GM23338 (cell line): ENCODE measurements around the gene SETDB1. TPM values are rescaled to one million over a fixed set of nuclear protein-coding genes. Genes with fewer than 3 reads are reported as not detected.

ENCODE experiments used
- ATAC-seq: fragments of 200-7000 bp; cut with Tn5 transposase; 3 replicates; pipeline ENCODE4 v1.9.1; 2020
- DNase-seq: peaks from one replicate; pipeline ENCODE4 v3.0.0-alpha.2; 2015; ENCODE audit warnings: low spot score
- H2AFZ ChIP-seq: fragments of 200-600 bp; sonication (generic); 2 replicates; pipeline ENCODE4 v1.8.0; 2016; ENCODE audit warnings: antibody characterized with exemption, mild to moderate bottlenecking, moderate library complexity
- H3F3A ChIP-seq: fragments of 200-600 bp; sonication (generic); replicated peaks from 2 replicates; pipeline ENCODE4 v1.8.0; 2017; ENCODE audit warnings: antibody characterized with exemption, mixed run types, low read depth
- H3K27ac ChIP-seq: fragments of 200-600 bp; sonication (generic); 2 replicates; pipeline ENCODE4 v1.6.1; 2016; ENCODE audit warnings: low read depth
- H3K27me3 ChIP-seq: fragments of 200-600 bp; sonication (generic); 2 replicates; pipeline ENCODE4 v1.8.0; 2016; ENCODE audit warnings: mild to moderate bottlenecking, mixed run types, moderate library complexity; ENCODE audit not compliant: insufficient read depth
- H3K36me3 ChIP-seq: fragments of 200-600 bp; sonication (generic); 2 replicates; pipeline ENCODE4 v1.8.0; 2016; ENCODE audit warnings: mild to moderate bottlenecking; ENCODE audit not compliant: insufficient read depth
- H3K4me1 ChIP-seq: fragments of 200-600 bp; sonication (generic); 2 replicates; pipeline ENCODE4 v1.8.0; 2016; ENCODE audit warnings: mild to moderate bottlenecking, moderate library complexity; ENCODE audit not compliant: insufficient read depth
- H3K4me2 ChIP-seq: fragments of 200-600 bp; sonication (generic); 2 replicates; pipeline ENCODE4 v1.7.1; 2017; ENCODE audit warnings: mixed run types
- H3K4me3 ChIP-seq: fragments of 200-600 bp; sonication (generic); 2 replicates; pipeline ENCODE4 v1.6.1; 2016; ENCODE audit warnings: mixed run types
- H3K79me2 ChIP-seq: fragments of 200-600 bp; sonication (generic); replicated peaks from 2 replicates; pipeline ENCODE4 v1.8.0; 2017; ENCODE audit warnings: mild to moderate bottlenecking; ENCODE audit not compliant: insufficient read depth
- H3K9me2 ChIP-seq: fragments of 200-600 bp; sonication (generic); 2 replicates; pipeline ENCODE4 v1.8.0; 2017; ENCODE audit not compliant: insufficient read depth
- H4K20me1 ChIP-seq: fragments of 200-600 bp; sonication (generic); replicated peaks from 2 replicates; pipeline ENCODE4 v1.8.0; 2017; ENCODE audit warnings: mild to moderate bottlenecking; ENCODE audit not compliant: insufficient read depth
- H3K27ac Mint-ChIP-seq: 2 replicates; pipeline ENCODE4 v1.8.0; 2020; ENCODE audit warnings: inconsistent platforms, mild to moderate bottlenecking, moderate library complexity, mixed read lengths
- H3K27me3 Mint-ChIP-seq: 3 replicates; pipeline ENCODE4 v1.8.0; 2022; ENCODE audit warnings: low read depth, mild to moderate bottlenecking, moderate library complexity, mixed read lengths, inconsistent platforms; ENCODE audit not compliant: insufficient read depth, poor library complexity
- H3K36me3 Mint-ChIP-seq: 3 replicates; pipeline ENCODE4 v1.8.0; 2021; ENCODE audit warnings: low read depth, mild to moderate bottlenecking, inconsistent platforms, moderate library complexity, mixed read lengths
- H3K4me1 Mint-ChIP-seq: 3 replicates; pipeline ENCODE4 v1.8.0; 2020; ENCODE audit warnings: mild to moderate bottlenecking, inconsistent platforms, mixed read lengths
- H3K4me3 Mint-ChIP-seq: 3 replicates; pipeline ENCODE4 v1.8.0; 2021; ENCODE audit warnings: moderate library complexity, mild to moderate bottlenecking, inconsistent platforms, mixed read lengths
- H3K9me3 Mint-ChIP-seq: 3 replicates; pipeline ENCODE4 v1.8.0; 2020; ENCODE audit warnings: moderate library complexity, mild to moderate bottlenecking, inconsistent platforms, mixed read lengths
- CREB1 ChIP-seq: fragments of 250-450 bp; sonication (Bioruptor Pico); IDR thresholded peaks from 2 replicates; pipeline ENCODE4 v1.5.0; 2020; ENCODE audit warnings: low read depth, mild to moderate bottlenecking, moderate library complexity
- EZH2 ChIP-seq: fragments of 200-600 bp; sonication (generic); IDR thresholded peaks from one replicate; pipeline ENCODE4 v1.8.0; 2017; ENCODE audit warnings: antibody characterized with exemption, mild to moderate bottlenecking, low read depth; ENCODE audit not compliant: unreplicated experiment
- EZH2phosphoT487 ChIP-seq: fragments of 200-600 bp; sonication (generic); IDR thresholded peaks from one replicate; pipeline ENCODE4 v1.8.1; 2018; ENCODE audit warnings: antibody characterized with exemption; ENCODE audit not compliant: unreplicated experiment
- JUNB ChIP-seq: IDR thresholded peaks from one replicate; pipeline ENCODE4 v1.6.1; 2016; ENCODE audit warnings: antibody characterized with exemption; ENCODE audit not compliant: unreplicated experiment
- NANOG ChIP-seq: IDR thresholded peaks from 2 replicates; pipeline ENCODE4 v1.6.1; 2016; ENCODE audit warnings: antibody characterized with exemption, borderline replicate concordance
- POLR2AphosphoS5 ChIP-seq: IDR thresholded peaks from 2 replicates; pipeline ENCODE4 v1.6.1; 2016; ENCODE audit warnings: antibody characterized with exemption, low read depth
- REST ChIP-seq: IDR thresholded peaks from one replicate; pipeline ENCODE4 v1.6.1; 2018; ENCODE audit warnings: antibody characterized with exemption; ENCODE audit not compliant: unreplicated experiment
- STAT1 ChIP-seq: IDR thresholded peaks from one replicate; pipeline ENCODE4 v1.6.1; 2016; ENCODE audit warnings: antibody characterized with exemption; ENCODE audit not compliant: unreplicated experiment
- ZNF114 ChIP-seq: fragments of 250-450 bp; sonication (Bioruptor Pico); IDR thresholded peaks from 2 replicates; pipeline ENCODE4 v1.5.0; 2020; ENCODE audit warnings: mild to moderate bottlenecking, moderate library complexity
- ZNF331 ChIP-seq: fragments of 250-450 bp; sonication (Bioruptor Pico); IDR thresholded peaks from 2 replicates; pipeline ENCODE4 v1.5.0; 2020; ENCODE audit warnings: low read depth, mild to moderate bottlenecking, moderate library complexity
- polyA plus RNA-seq: library from polyadenylated mRNA; unstranded; fragments of >200 nt; fragmentation: Nextera tagmentation; extraction: Ambion mirVana; gene quantifications from 2 replicates; pipeline ENCODE4 v1.2.1, GENCODE V29; 2016
- total RNA-seq: library from RNA; depleted of rRNA; stranded (reverse); fragments of >200 nt; shearing (Covaris generic); gene quantifications from 2 replicates; pipeline ENCODE4 v1.2.3, GENCODE V29; 2014
- TF ChIP-seq, protein P1 (sequence below), 2 experiments: fragments of 200-600 bp in 1 of 2; sonication (generic) in 1 of 2; conservative IDR thresholded peaks; 2 replicates each; pipeline versions ENCODE4 v1.5.1 to v1.6.1; 2016 to 2017; ENCODE audit warnings: antibody characterized with exemption in 2 of 2, low read depth in 2 of 2, mild to moderate bottlenecking in 2 of 2, moderate library complexity in 1 of 2
- TF ChIP-seq, protein P2 (sequence below): fragments of 250-450 bp; sonication (Bioruptor Pico); IDR thresholded peaks from 2 replicates; pipeline ENCODE4 v1.5.0; 2020; ENCODE audit warnings: mild to moderate bottlenecking, moderate library complexity
- TF ChIP-seq, protein P3 (sequence below): IDR thresholded peaks from 2 replicates; pipeline ENCODE4 v1.6.1; 2016; ENCODE audit warnings: antibody characterized with exemption

Gene SETDB1
- total and polyA plus RNA-seq, 2 experiments from 2014 or later: 16.9 to 47.4 TPM

DNA sequence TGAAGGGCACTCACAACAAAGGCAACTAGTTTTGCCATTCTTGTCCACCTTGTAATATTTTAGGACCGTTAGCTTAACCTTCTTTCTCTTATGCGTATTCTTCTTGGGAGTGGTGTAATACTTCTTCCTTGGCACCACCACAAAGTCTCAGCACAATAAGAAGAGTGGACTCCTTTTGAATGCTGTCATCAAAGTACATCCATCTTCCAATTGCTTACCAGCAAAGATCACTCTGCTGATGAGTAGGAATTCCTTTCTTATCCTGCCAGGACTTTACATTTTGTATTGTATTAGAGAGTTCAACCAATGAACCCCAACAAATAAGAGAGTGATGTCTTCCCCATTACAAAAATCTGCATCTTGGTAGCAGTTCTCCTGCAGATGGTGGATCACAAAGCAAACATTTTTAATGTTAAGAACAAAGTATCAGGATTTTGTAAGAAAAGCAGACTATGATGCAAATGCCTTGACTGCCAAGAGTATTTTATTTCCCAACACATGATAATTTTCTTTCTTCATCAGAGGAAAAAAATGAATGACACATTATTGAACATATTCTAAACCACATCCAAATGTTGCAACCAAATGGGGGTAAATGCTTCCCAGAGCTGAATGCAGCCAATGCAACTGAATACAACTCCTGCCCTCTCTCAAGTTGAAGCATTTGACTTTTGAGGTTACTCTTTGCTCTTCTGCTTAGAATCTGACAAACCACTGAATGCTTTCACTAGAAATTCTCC lies 44.7 kb upstream of the SETDB1 start:
- no peaks in the 10 kb centered on the region for H4K20me1 ChIP-seq
- no peaks in the 10 kb centered on the region for H3K36me3 Mint-ChIP-seq
- H3K36me3 ChIP-seq: no peaks in the 10 kb centered on the region
- H3F3A ChIP-seq: no peaks in the 10 kb centered on the region
- H3K4me2 ChIP-seq: no peak overlapping the region
- no peaks in the 10 kb centered on the region for H3K9me3 Mint-ChIP-seq
- 0 out of 3 replicates have a peak, but pooled peaks cover 3% of the 10 kb centered on the region for H3K4me1 Mint-ChIP-seq
- peak overlapping the region; percentile 67; the same call in 1 of the 2 replicates for H2AFZ ChIP-seq
- no peaks in the 10 kb centered on the region for H3K27me3 Mint-ChIP-seq
- H3K27ac ChIP-seq: no peak overlapping the region
- no peaks in the 10 kb centered on the region for H3K79me2 ChIP-seq
- ATAC-seq: no peak
- DNase-seq: no peak
- H3K4me1 ChIP-seq: no peaks in the 10 kb centered on the region
- H3K4me3 Mint-ChIP-seq: no peak overlapping the region
- no peaks in the 10 kb centered on the region for H3K27me3 ChIP-seq
- H3K4me3 ChIP-seq: no peak overlapping the region
- no peaks in the 10 kb centered on the region for H3K9me2 ChIP-seq
- TF ChIP-seq, protein P1, sequence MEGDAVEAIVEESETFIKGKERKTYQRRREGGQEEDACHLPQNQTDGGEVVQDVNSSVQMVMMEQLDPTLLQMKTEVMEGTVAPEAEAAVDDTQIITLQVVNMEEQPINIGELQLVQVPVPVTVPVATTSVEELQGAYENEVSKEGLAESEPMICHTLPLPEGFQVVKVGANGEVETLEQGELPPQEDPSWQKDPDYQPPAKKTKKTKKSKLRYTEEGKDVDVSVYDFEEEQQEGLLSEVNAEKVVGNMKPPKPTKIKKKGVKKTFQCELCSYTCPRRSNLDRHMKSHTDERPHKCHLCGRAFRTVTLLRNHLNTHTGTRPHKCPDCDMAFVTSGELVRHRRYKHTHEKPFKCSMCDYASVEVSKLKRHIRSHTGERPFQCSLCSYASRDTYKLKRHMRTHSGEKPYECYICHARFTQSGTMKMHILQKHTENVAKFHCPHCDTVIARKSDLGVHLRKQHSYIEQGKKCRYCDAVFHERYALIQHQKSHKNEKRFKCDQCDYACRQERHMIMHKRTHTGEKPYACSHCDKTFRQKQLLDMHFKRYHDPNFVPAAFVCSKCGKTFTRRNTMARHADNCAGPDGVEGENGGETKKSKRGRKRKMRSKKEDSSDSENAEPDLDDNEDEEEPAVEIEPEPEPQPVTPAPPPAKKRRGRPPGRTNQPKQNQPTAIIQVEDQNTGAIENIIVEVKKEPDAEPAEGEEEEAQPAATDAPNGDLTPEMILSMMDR (conservative IDR thresholded peaks at IDR 0.05; ENCODE audit: low read depth in 2 of 2): no peak
- TF ChIP-seq POLR2AphosphoS5: no peak
- no peak for TF ChIP-seq ZNF331 (CRISPR knock-in tag)
- no peak for TF ChIP-seq EZH2phosphoT487
- no peak for TF ChIP-seq JUNB
- no peak for TF ChIP-seq EZH2
- TF ChIP-seq, protein P2, sequence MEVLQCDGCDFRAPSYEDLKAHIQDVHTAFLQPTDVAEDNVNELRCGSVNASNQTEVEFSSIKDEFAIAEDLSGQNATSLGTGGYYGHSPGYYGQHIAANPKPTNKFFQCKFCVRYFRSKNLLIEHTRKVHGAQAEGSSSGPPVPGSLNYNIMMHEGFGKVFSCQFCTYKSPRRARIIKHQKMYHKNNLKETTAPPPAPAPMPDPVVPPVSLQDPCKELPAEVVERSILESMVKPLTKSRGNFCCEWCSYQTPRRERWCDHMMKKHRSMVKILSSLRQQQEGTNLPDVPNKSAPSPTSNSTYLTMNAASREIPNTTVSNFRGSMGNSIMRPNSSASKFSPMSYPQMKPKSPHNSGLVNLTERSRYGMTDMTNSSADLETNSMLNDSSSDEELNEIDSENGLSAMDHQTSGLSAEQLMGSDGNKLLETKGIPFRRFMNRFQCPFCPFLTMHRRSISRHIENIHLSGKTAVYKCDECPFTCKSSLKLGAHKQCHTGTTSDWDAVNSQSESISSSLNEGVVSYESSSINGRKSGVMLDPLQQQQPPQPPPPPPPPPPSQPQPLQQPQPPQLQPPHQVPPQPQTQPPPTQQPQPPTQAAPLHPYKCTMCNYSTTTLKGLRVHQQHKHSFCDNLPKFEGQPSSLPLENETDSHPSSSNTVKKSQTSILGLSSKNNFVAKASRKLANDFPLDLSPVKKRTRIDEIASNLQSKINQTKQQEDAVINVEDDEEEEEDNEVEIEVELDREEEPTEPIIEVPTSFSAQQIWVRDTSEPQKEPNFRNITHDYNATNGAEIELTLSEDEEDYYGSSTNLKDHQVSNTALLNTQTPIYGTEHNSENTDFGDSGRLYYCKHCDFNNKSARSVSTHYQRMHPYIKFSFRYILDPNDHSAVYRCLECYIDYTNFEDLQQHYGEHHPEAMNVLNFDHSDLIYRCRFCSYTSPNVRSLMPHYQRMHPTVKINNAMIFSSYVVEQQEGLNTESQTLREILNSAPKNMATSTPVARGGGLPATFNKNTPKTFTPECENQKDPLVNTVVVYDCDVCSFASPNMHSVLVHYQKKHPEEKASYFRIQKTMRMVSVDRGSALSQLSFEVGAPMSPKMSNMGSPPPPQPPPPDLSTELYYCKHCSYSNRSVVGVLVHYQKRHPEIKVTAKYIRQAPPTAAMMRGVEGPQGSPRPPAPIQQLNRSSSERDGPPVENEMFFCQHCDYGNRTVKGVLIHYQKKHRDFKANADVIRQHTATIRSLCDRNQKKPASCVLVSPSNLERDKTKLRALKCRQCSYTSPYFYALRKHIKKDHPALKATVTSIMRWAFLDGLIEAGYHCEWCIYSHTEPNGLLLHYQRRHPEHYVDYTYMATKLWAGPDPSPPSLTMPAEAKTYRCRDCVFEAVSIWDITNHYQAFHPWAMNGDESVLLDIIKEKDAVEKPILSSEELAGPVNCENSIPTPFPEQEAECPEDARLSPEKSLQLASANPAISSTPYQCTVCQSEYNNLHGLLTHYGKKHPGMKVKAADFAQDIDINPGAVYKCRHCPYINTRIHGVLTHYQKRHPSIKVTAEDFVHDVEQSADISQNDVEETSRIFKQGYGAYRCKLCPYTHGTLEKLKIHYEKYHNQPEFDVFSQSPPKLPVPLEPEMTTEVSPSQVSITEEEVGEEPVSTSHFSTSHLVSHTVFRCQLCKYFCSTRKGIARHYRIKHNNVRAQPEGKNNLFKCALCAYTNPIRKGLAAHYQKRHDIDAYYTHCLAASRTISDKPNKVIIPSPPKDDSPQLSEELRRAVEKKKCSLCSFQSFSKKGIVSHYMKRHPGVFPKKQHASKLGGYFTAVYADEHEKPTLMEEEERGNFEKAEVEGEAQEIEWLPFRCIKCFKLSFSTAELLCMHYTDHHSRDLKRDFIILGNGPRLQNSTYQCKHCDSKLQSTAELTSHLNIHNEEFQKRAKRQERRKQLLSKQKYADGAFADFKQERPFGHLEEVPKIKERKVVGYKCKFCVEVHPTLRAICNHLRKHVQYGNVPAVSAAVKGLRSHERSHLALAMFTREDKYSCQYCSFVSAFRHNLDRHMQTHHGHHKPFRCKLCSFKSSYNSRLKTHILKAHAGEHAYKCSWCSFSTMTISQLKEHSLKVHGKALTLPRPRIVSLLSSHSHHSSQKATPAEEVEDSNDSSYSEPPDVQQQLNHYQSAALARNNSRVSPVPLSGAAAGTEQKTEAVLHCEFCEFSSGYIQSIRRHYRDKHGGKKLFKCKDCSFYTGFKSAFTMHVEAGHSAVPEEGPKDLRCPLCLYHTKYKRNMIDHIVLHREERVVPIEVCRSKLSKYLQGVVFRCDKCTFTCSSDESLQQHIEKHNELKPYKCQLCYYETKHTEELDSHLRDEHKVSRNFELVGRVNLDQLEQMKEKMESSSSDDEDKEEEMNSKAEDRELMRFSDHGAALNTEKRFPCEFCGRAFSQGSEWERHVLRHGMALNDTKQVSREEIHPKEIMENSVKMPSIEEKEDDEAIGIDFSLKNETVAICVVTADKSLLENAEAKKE (CRISPR knock-in tag): no peak
- TF ChIP-seq CREB1 (CRISPR knock-in tag): no peak
- TF ChIP-seq ZNF114 (CRISPR knock-in tag): no peak
- TF ChIP-seq REST: no peak
- TF ChIP-seq NANOG: no peak
- TF ChIP-seq STAT1: no peak
- TF ChIP-seq, protein P3, sequence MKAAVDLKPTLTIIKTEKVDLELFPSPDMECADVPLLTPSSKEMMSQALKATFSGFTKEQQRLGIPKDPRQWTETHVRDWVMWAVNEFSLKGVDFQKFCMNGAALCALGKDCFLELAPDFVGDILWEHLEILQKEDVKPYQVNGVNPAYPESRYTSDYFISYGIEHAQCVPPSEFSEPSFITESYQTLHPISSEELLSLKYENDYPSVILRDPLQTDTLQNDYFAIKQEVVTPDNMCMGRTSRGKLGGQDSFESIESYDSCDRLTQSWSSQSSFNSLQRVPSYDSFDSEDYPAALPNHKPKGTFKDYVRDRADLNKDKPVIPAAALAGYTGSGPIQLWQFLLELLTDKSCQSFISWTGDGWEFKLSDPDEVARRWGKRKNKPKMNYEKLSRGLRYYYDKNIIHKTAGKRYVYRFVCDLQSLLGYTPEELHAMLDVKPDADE: no peak
- H3K27ac Mint-ChIP-seq: no peak overlapping the region
